ENCODE results near the gene CERS2.

Gene CERS2

DNA sequence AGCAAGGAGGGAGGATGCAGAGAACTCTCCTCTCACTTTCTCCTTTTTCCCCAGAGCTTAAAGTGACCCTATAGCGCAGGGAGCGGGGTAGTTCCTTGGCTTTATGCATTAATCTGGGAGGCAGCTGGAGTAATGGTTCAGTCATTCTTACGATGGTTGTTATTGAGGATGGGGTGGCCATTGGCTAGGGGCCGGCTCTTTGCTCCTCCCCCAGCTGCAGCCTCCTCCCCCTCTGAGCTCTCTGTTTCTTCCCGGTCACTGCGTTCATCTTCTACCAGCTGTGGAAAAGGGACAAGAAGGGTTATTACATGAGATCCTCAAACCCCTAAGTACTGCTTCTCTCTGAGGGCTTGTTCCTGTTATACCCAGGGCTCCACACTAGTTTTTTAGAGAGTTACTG lies 8.6 kb downstream of the CERS2 start:
- Histone ChIP-seq H3K27ac (ENCODE audit: low read depth, low read length, poor library complexity, severe bottlenecking) (no peak overlapping the region), H4K20me1 (ENCODE audit: insufficient read depth, low read length) (no peaks in the 10 kb centered on the region), H3K36me3 (ENCODE audit: insufficient read depth, low read length) (peaks cover 78% of the 10 kb centered on the region)

DNA sequence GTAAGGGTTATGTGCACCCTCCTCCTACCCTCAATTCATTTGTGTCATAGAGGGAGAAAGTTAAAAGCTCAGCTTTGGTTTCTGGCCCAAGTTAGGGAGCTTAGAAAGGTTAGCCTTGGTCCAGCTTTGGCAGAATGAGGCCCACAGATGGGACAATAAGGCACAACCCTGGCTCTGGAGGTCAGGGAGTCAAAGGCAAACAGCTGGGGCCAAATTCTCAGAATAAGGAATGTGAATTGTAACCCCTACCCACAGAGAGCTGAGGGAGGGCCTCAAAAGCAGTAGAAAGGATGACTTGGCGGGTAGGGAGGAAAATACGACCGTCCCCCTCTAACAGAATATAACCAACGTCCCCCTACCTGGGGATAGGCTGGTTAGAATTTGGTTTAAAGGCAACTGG lies 9.0 kb downstream of the CERS2 start:
- peaks cover 82% of the 10 kb centered on the region for H3K36me3 ChIP-seq (ENCODE audit: insufficient read depth, low read length)
- no peak overlapping the region for H3K4me2 ChIP-seq (ENCODE audit: low read length)
- no peaks in the 10 kb centered on the region for H4K20me1 ChIP-seq (ENCODE audit: insufficient read depth, low read length)
- no peak overlapping the region for H3K27ac ChIP-seq (ENCODE audit: low read depth, low read length, poor library complexity, severe bottlenecking)
- H3K4me1 ChIP-seq (ENCODE audit: insufficient read depth, low read length, severe bottlenecking), result no peaks in the 10 kb centered on the region
- no peak overlapping the region for H3K9ac ChIP-seq (ENCODE audit: low read length)
- H3K4me3 ChIP-seq (ENCODE audit: low read depth, low read length, poor library complexity, severe bottlenecking), result no peak overlapping the region
- no peaks in the 10 kb centered on the region for H3K79me2 ChIP-seq (ENCODE audit: insufficient read depth, low read length)
- no peaks in the 10 kb centered on the region for H3F3A ChIP-seq (ENCODE audit: insufficient read depth, low read length)
- no peaks in the 10 kb centered on the region for H3K9me2 ChIP-seq (ENCODE audit: low read depth, low read length)
- H2AFZ ChIP-seq (ENCODE audit: low read length), result no peak overlapping the region
- no peak for TF ChIP-seq EZH2 (IDR thresholded peaks at IDR 0.05; ENCODE audit: borderline replicate concordance, low read length)
- TF ChIP-seq, protein P1, sequence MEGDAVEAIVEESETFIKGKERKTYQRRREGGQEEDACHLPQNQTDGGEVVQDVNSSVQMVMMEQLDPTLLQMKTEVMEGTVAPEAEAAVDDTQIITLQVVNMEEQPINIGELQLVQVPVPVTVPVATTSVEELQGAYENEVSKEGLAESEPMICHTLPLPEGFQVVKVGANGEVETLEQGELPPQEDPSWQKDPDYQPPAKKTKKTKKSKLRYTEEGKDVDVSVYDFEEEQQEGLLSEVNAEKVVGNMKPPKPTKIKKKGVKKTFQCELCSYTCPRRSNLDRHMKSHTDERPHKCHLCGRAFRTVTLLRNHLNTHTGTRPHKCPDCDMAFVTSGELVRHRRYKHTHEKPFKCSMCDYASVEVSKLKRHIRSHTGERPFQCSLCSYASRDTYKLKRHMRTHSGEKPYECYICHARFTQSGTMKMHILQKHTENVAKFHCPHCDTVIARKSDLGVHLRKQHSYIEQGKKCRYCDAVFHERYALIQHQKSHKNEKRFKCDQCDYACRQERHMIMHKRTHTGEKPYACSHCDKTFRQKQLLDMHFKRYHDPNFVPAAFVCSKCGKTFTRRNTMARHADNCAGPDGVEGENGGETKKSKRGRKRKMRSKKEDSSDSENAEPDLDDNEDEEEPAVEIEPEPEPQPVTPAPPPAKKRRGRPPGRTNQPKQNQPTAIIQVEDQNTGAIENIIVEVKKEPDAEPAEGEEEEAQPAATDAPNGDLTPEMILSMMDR (IDR thresholded peaks at IDR 0.05; ENCODE audit: low read length), result no peak
- no peaks in the 10 kb centered on the region for H3K9me3 ChIP-seq (ENCODE audit: low read length)
- H3K27me3 ChIP-seq (ENCODE audit: insufficient read depth, low read length), result no peaks in the 10 kb centered on the region

More for the DNA sequence above, 8.6 kb downstream of the CERS2 start:
- H3K4me1 ChIP-seq (ENCODE audit: insufficient read depth, low read length, severe bottlenecking), result no peaks in the 10 kb centered on the region
- no peak overlapping the region for H2AFZ ChIP-seq (ENCODE audit: low read length)
- no peaks in the 10 kb centered on the region for H3K9me2 ChIP-seq (ENCODE audit: low read depth, low read length)
- no peaks in the 10 kb centered on the region for H3K27me3 ChIP-seq (ENCODE audit: insufficient read depth, low read length)
- H3F3A ChIP-seq (ENCODE audit: insufficient read depth, low read length), result no peaks in the 10 kb centered on the region
- no peaks in the 10 kb centered on the region for H3K9me3 ChIP-seq (ENCODE audit: low read length)
- H3K9ac ChIP-seq (ENCODE audit: low read length), result no peak overlapping the region
- no peaks in the 10 kb centered on the region for H3K79me2 ChIP-seq (ENCODE audit: insufficient read depth, low read length)
- no peak overlapping the region for H3K4me2 ChIP-seq (ENCODE audit: low read length)
- no peak overlapping the region for H3K4me3 ChIP-seq (ENCODE audit: low read depth, low read length, poor library complexity, severe bottlenecking)
- TF ChIP-seq, protein P1 (IDR thresholded peaks at IDR 0.05; ENCODE audit: low read length), result no peak
- TF ChIP-seq EZH2 (IDR thresholded peaks at IDR 0.05; ENCODE audit: borderline replicate concordance, low read length), result no peak

DNA sequence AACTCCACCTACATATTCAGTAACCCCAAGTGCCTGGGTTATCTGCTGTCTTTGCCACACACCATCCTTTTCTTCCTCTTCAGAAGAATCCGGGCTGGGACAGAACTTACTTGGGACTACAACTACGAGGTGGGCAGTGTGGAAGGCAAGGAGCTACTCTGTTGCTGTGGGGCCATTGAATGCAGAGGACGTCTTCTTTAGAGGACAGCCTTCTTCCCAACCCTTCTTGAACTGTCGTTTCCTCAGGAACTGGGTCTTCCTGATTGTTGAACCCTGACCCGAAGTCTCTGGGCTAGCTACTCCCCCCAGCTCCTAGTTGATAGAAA lies 10.5 kb downstream of the CERS2 start:
- H3K79me2 ChIP-seq (ENCODE audit: insufficient read depth, low read length), result no peaks in the 10 kb centered on the region
- H3K27ac ChIP-seq (ENCODE audit: low read depth, low read length, poor library complexity, severe bottlenecking), result no peak overlapping the region
- no peaks in the 10 kb centered on the region for H3K27me3 ChIP-seq (ENCODE audit: insufficient read depth, low read length)
- H3K4me2 ChIP-seq (ENCODE audit: low read length), result no peak overlapping the region
- H2AFZ ChIP-seq (ENCODE audit: low read length), result no peak overlapping the region
- H4K20me1 ChIP-seq (ENCODE audit: insufficient read depth, low read length), result no peaks in the 10 kb centered on the region
- H3F3A ChIP-seq (ENCODE audit: insufficient read depth, low read length), result no peaks in the 10 kb centered on the region
- H3K36me3 ChIP-seq (ENCODE audit: insufficient read depth, low read length), result peaks cover 97% of the 10 kb centered on the region
- H3K4me1 ChIP-seq (ENCODE audit: insufficient read depth, low read length, severe bottlenecking), result no peaks in the 10 kb centered on the region
- H3K9ac ChIP-seq (ENCODE audit: low read length), result no peak overlapping the region
- H3K4me3 ChIP-seq (ENCODE audit: low read depth, low read length, poor library complexity, severe bottlenecking), result no peak overlapping the region
- no peaks in the 10 kb centered on the region for H3K9me3 ChIP-seq (ENCODE audit: low read length)
- TF ChIP-seq, protein P1 (IDR thresholded peaks at IDR 0.05; ENCODE audit: low read length), result no peak
- no peak for TF ChIP-seq EZH2 (IDR thresholded peaks at IDR 0.05; ENCODE audit: borderline replicate concordance, low read length)
- no peaks in the 10 kb centered on the region for H3K9me2 ChIP-seq (ENCODE audit: low read depth, low read length)

Measured in OCI-LY1 (cell line).